Right lobe of liver (tissue), 6 donors: ENCODE measurements around the gene TIAM2. TPM values are rescaled to one million over a fixed set of nuclear protein-coding genes. Genes with fewer than 3 reads are reported as not detected.

Source experiments
- ATAC-seq, 4 donors: fragments of 200-7000 bp; cut with Tn5 transposase; one replicate each; pipeline ENCODE4 v1.9.1; 2020; ENCODE audit warnings: mild to moderate bottlenecking in 4 of 4, moderate library complexity in 4 of 4
- DNase-seq, 3 donors: peaks; one replicate each; pipeline ENCODE4 v3.0.0-alpha.2; 2020
- H3K27ac ChIP-seq, 3 donors: fragments of 200-600 bp; one replicate each; pipeline ENCODE4 v1.8.0; 2022
- H3K27me3 ChIP-seq, 2 donors: fragments of 200-600 bp; one replicate each; pipeline ENCODE4 v1.8.0; 2022
- H3K36me3 ChIP-seq, 4 donors: fragments of 200-600 bp; sonication (generic) in 1 of 4; one replicate each; pipeline versions ENCODE4 v1.5.1 to v1.8.0; 2017 to 2022; ENCODE audit warnings: control low read depth in 1 of 4
- H3K4me1 ChIP-seq, 4 donors: fragments of 200-600 bp; sonication (generic) in 1 of 4; one replicate each; pipeline versions ENCODE4 v1.5.1 to v1.8.0; 2017 to 2022; ENCODE audit warnings: control low read depth in 1 of 4
- H3K4me3 ChIP-seq, 3 donors: fragments of 200-600 bp; one replicate each; pipeline ENCODE4 v1.8.0; 2022
- H3K9me3 ChIP-seq, 4 donors: fragments of 200-600 bp; sonication (generic) in 1 of 4; one replicate each; pipeline versions ENCODE4 v1.5.1 to v1.8.0; 2017 to 2022; ENCODE audit warnings: control low read depth in 1 of 4
- CTCF ChIP-seq, 4 donors: fragments of 200-600 bp in 3 of 4; fragments of 450-650 bp in 1 of 4; IDR thresholded peaks; one replicate each; pipeline versions ENCODE4 v1.5.1 to v1.8.0; 2016 to 2022; ENCODE audit warnings: antibody characterized with exemption in 4 of 4, mild to moderate bottlenecking in 2 of 4
- POLR2A ChIP-seq: fragments of 450-650 bp; IDR thresholded peaks from one replicate; pipeline ENCODE4 v1.6.1; 2017; ENCODE audit warnings: antibody characterized with exemption, mild to moderate bottlenecking
- WGBS: methylation state at CpG from one replicate; pipeline ENCODE4 v1.1.6; 2018; ENCODE audit warnings: low coverage, low lambda C conversion rate; ENCODE audit not compliant: insufficient coverage; ENCODE audit errors: missing lambda C conversion rate; 5-methylcytosine and 5-hydroxymethylcytosine counted together
- intact Hi-C, 2 donors: fragments of 100-400 bp; cut with DNase I; formaldehyde crosslinking; loops; one replicate each; pipeline versions ENCODE4 v1.11.2 to v1.14.1; 2022
- total RNA-seq, 6 experiments: library from RNA; depleted of rRNA in 2 of 6; stranded (reverse); fragments of >200 nt in 2 of 6; fragmentation: NEBNext Ultra II Directional in 3 of 6; extraction: Animal tissue kit (Norgen Biotek cat#: 25700) in 3 of 6; gene quantifications; one replicate each; pipeline versions ENCODE4 v1.1.0 to v1.2.4, GENCODE V29; 2016 to 2023
- donor health status: DM: no; HTN: yes; CAD: no.
- donor health status: DM: no; HTN: no; CAD: no.
- donor health status: DM: no; HTN: no; CAD: no.
- donor health status: DM: no; HTN: yes; CAD: no.
- donor health status: DM: no; HTN: yes; CAD: no.

TIAM2 gene
- total RNA-seq, 6 experiments from 2014 or later, result 1.3 to 4.4 (median 1.7) TPM

GRCh38 chr6:155170519-155170918 is 175.4 kb downstream of the TIAM2 start:
- TF ChIP-seq CTCF (IDR thresholded peaks at IDR 0.05) (no peak), POLR2A (no peak)
- H3K36me3 ChIP-seq, result no peaks in the 10 kb centered on the region
- DNase-seq, result no peak
- no peaks in the 10 kb centered on the region for H3K27me3 ChIP-seq
- intact Hi-C loops, result loop anchor here in 1 of 2 donors (10.0 kb wide), 1 partner anchor 246 kb away; no protein-coding TSS in a partner anchor
- WGBS, result 85% methylated on average over 3 of the region's 3 CpGs
- no peak for ATAC-seq
- H3K4me1 ChIP-seq, result no peaks in the 10 kb centered on the region
- H3K27ac ChIP-seq, result no peak overlapping the region
- no peaks in the 10 kb centered on the region for H3K9me3 ChIP-seq
- H3K4me3 ChIP-seq, result no peak overlapping the region

GRCh38 chr6:155171109-155171746 is 176.1 kb downstream of the TIAM2 start:
- ATAC-seq (peak in 3 of 4 donors; percentile 46 to 70 (median 54)), DNase-seq (no peak)
- no peaks in the 10 kb centered on the region for H3K36me3 ChIP-seq
- TF ChIP-seq CTCF (IDR thresholded peaks at IDR 0.05), result no peak
- TF ChIP-seq POLR2A, result no peak
- intact Hi-C loops, result loop anchor here in 1 of 2 donors (10.0 kb wide), 1 partner anchor 246 kb away; no protein-coding TSS in a partner anchor
- WGBS, result 26% methylated on average over 6 of the region's 6 CpGs
- no peak overlapping the region for H3K27ac ChIP-seq
- H3K4me1 ChIP-seq, result no peaks in the 10 kb centered on the region
- H3K27me3 ChIP-seq, result no peaks in the 10 kb centered on the region
- H3K9me3 ChIP-seq, result no peaks in the 10 kb centered on the region
- H3K4me3 ChIP-seq, result no peak overlapping the region

GRCh38 chr6:155171747-155172449 is 176.8 kb downstream of the TIAM2 start:
- H3K4me3 ChIP-seq, result no peak overlapping the region
- no peaks in the 10 kb centered on the region for H3K4me1 ChIP-seq
- 40% methylated on average over 7 of the region's 7 CpGs for WGBS
- intact Hi-C loops, result loop anchor here in 1 of 2 donors (10.0 kb wide), 1 partner anchor 247 kb away; no protein-coding TSS in a partner anchor
- H3K27me3 ChIP-seq, result no peaks in the 10 kb centered on the region
- no peak overlapping the region for H3K27ac ChIP-seq
- TF ChIP-seq CTCF (IDR thresholded peaks at IDR 0.05), result no peak
- no peak for TF ChIP-seq POLR2A
- H3K9me3 ChIP-seq, result no peaks in the 10 kb centered on the region
- no peak for DNase-seq
- no peaks in the 10 kb centered on the region for H3K36me3 ChIP-seq
- ATAC-seq, result peak in 2 of 4 donors; percentile 23 to 43

- Histone ChIP-seq H3K4me1 (no peaks in the 10 kb centered on the region), H3K27me3 (no peaks in the 10 kb centered on the region), H3K27ac (no peak overlapping the region), H3K36me3 (no peaks in the 10 kb centered on the region), H3K9me3 (no peaks in the 10 kb centered on the region), H3K4me3 (no peak overlapping the region)
- DNase-seq (no peak), ATAC-seq (no peak)
- intact Hi-C loops, result loop anchor here in 1 of 2 donors (10.0 kb wide), 1 partner anchor 249 kb away; no protein-coding TSS in a partner anchor
- 73% methylated on average over 5 of the region's 5 CpGs for WGBS
- TF ChIP-seq POLR2A (no peak), CTCF (IDR thresholded peaks at IDR 0.05) (no peak)
These were observed 178.4 kb downstream of the TIAM2 start for GRCh38 chr6:155173488-155173887.
